D341Med (cell line): Measurements from ENCODE around the gene CAMSAP3.

Experiments
- DNase-seq: peaks from one replicate; pipeline ENCODE4 v3.0.0; 2012; ENCODE audit warnings: low spot score

Gene CAMSAP3

DNA sequence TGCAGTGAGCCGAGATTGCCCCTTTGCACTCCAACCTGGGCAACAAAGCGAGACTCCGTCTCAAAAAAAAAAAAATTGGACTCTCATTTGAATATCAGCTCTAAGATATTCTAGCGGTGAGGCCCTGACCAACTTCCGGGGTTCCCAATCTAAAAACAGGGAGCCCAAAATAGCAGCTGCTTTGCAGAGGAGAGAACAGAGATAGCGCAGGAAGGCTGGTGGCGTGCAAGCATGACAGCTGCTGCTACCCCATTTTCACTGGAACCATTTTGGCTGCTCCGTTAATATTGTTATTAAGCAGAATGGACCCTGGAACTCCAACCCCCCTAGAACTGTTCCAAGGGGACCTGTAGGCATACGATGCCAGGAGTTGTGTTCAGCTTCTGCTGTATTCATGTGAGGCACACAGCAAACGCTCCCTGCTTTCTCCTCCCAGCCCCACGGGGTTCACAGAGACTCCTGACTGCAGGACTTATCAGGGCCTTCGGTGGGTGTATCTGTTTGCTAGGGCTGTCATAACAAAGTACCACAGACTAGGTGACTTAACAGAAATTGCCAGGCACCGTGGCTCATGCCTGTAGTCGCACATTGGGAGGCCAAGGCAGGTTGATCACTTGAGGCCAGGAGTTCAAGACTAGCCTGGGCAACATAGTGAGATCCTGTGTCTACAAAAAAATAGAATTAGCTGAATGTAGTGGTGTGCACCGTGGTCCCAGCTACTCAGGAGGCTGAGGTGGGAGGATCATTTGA is 52.8 kb downstream of the CAMSAP3 start:
- DNase-seq, result no peak

- no peak for DNase-seq
Measured at GRCh38 chr19:7650148-7650547, 54.5 kb downstream of the CAMSAP3 start.

GRCh38 chr19:7652061-7652641 is 56.5 kb downstream of the CAMSAP3 start:
- DNase-seq, result peak; percentile 86

GRCh38 chr19:7654401-7654800 is 58.7 kb downstream of the CAMSAP3 start:
- no peak for DNase-seq

DNA sequence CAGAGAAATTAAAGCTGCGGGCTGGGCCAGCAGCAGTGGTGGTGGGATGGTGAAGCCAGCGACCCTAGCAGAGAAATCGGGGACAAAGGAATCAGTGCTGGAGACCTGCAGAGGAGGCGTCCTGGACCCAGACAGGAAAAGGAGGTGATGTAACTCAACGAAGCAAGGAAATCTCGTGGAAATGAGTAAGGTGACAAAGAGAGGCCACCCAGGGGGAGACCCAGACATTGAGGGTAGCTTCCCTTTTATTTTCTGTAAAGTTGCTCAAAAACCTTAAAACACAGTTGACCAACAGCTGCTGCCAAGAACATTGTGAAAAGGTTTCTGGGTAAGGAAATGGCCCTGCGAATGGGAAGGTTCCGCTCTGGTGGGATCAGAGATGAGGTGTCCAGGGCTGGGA is 59.9 kb downstream of the CAMSAP3 start:
- DNase-seq, result no peak

DNA sequence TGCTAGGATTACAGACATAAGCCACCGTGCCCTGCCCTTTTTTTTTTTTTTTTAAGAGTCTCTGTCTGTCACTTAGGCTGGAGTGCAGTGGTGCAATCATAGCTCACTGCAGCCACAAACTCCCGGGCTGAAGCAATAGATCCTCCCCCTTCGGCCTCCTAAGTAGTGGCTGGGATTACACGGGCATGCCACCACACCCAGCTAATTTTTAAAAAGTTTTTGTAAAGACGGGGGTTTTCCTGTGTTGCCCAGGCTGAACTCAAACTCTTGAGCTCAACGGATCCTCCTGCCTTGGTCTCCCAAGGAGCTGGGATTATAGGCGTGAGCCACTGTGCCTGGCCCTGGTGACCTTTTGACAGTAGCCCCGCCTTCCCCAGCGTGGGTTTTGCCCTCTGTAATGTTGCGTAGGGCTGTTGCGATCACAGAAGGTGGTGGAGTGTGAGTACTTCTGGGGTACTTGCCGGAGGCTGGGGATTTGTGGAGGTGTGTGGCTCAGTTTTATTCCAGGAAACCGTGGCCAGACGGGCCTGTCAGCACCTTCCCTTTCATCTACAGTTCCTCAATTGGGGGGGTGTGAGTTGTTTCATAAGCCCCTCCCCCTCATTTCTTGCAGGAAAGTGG is 61.6 kb downstream of the CAMSAP3 start:
- DNase-seq, result no peak

GRCh38 chr19:7658219-7658686 is 62.6 kb downstream of the CAMSAP3 start:
- DNase-seq, result no peak

- no peak for DNase-seq
Measured at GRCh38 chr19:7661744-7662538, 66.3 kb downstream of the CAMSAP3 start.

DNA sequence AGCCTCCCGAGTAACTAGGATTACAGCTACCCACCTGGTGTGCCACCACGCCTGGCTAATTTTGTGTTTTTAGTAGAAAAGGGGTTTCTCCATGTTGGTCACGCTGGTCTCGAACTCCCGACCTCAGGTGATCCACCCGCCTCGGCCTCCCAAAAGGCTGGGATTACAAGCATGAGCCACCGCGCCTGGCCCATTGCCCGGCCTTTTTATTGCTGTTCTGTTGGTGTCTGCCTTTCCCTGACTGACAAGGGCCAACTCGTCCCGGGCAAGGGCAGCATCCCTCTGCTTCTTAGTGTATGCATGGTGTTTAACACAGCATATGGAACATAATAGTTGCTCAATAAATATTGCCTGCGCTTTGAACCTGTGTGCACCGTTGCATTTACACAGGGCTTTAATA is 67.0 kb downstream of the CAMSAP3 start:
- no peak for DNase-seq

DNA sequence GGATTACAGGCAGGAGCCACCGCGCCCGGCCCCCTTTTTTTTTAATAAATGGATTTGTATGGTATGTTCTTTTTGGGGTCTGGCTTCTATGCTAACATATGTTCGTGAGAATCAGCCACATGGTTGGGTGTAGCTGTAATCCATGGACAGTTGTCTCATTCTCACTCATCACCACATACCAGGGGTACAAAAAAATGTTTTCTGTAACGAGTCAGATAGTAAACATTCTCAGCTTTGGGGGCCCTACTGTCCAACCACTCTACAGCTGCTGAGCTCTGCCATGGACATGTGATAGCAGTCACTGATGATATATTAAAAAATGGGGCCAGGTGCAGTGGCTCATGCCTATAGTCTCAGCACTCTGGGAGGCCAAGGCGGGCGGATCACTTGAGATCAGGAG is 68.0 kb downstream of the CAMSAP3 start:
- DNase-seq, result no peak

DNA sequence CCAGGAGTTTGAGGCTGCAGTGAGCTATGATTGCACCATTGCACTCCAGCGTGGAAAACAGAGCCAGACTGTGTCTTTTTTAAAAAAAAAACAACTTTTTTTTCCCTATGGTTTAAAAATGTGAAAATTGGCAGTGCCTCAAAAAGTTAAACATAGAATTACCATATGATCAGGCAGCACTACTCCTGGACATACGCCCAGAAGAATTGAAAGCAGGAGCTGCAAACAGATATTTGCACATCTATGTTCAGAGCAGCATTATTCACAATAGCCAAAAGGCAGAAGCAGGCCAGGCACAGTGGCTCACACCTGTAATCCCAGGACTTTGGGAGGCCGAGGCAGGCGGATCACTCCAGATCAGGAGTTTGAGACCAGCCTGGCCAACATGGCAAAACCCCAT is 69.4 kb downstream of the CAMSAP3 start:
- no peak for DNase-seq
